ENCODE measurements around the gene LUC7L2. TPM values are rescaled to one million over a fixed set of nuclear protein-coding genes. Genes with fewer than 3 reads are reported as not detected.

Gene LUC7L2
- total and polyA plus RNA-seq, 2 experiments from 2014 or later: 39.7 to 47.3 TPM

GRCh38 chr7:139430443-139430842 lies 70.7 kb downstream of the LUC7L2 start:
- no peak overlapping the region for H3K9ac ChIP-seq
- H3K4me3 ChIP-seq: no peak overlapping the region
- WGBS, 2 experiments (ENCODE audit: low coverage in 1 of 2, low lambda C conversion rate in 2 of 2, missing lambda C conversion rate in 2 of 2): 96 to 97% methylated on average over 4 of the region's 4 CpGs
- no peaks in the 10 kb centered on the region for H3K9me3 ChIP-seq (ENCODE audit: low read depth)
- no peaks in the 10 kb centered on the region for H3K9me2 ChIP-seq (ENCODE audit: insufficient read depth)
- peaks cover 11% of the 10 kb centered on the region; the same call in 1 of the 2 replicates for H3F3A ChIP-seq (ENCODE audit: insufficient read depth)
- H3K4me2 ChIP-seq (ENCODE audit: unreplicated experiment): no peak overlapping the region
- H2AFZ ChIP-seq: no peak overlapping the region
- H3K36me3 ChIP-seq (ENCODE audit: low read depth): no peaks in the 10 kb centered on the region
- no peaks in the 10 kb centered on the region for H3K27me3 ChIP-seq (replicated peaks; ENCODE audit: insufficient read depth)
- DNase-seq: no peak
- TF ChIP-seq EZH2 (IDR thresholded peaks at IDR 0.05; ENCODE audit: insufficient read depth, poor library complexity, severe bottlenecking): no peak
- no peak for TF ChIP-seq EZH2phosphoT487 (IDR thresholded peaks at IDR 0.05; ENCODE audit: insufficient read depth, low read depth)
- no peaks in the 10 kb centered on the region for H4K20me1 ChIP-seq (ENCODE audit: insufficient read depth)
- H3K4me1 ChIP-seq (ENCODE audit: insufficient read depth): no peaks in the 10 kb centered on the region
- in situ Hi-C loops (cut with MboI): no loop called here
- H3K27ac ChIP-seq: no peak overlapping the region
- H3K79me2 ChIP-seq (ENCODE audit: insufficient read depth): no peaks in the 10 kb centered on the region; the same call in 1 of the 2 replicates

GRCh38 chr7:139431010-139431409 lies 71.3 kb downstream of the LUC7L2 start:
- H3K9ac ChIP-seq: no peak overlapping the region
- no peak overlapping the region for H3K27ac ChIP-seq
- H3F3A ChIP-seq (ENCODE audit: insufficient read depth): peaks cover 11% of the 10 kb centered on the region; the same call in 1 of the 2 replicates
- no peaks in the 10 kb centered on the region for H3K36me3 ChIP-seq (ENCODE audit: low read depth)
- no peak for DNase-seq
- H3K4me1 ChIP-seq (ENCODE audit: insufficient read depth): no peaks in the 10 kb centered on the region
- H3K4me3 ChIP-seq: no peak overlapping the region
- WGBS, 2 experiments (ENCODE audit: low coverage in 1 of 2, low lambda C conversion rate in 2 of 2, missing lambda C conversion rate in 2 of 2): 98% methylated on average over 2 of the region's 2 CpGs
- H3K79me2 ChIP-seq (ENCODE audit: insufficient read depth): no peaks in the 10 kb centered on the region; the same call in 1 of the 2 replicates
- H3K9me2 ChIP-seq (ENCODE audit: insufficient read depth): no peaks in the 10 kb centered on the region
- no peak overlapping the region for H3K4me2 ChIP-seq (ENCODE audit: unreplicated experiment)
- no peaks in the 10 kb centered on the region for H4K20me1 ChIP-seq (ENCODE audit: insufficient read depth)
- no peak overlapping the region for H2AFZ ChIP-seq
- in situ Hi-C loops (cut with MboI): no loop called here
- no peaks in the 10 kb centered on the region for H3K9me3 ChIP-seq (ENCODE audit: low read depth)
- TF ChIP-seq EZH2phosphoT487 (IDR thresholded peaks at IDR 0.05; ENCODE audit: insufficient read depth, low read depth) (no peak), EZH2 (IDR thresholded peaks at IDR 0.05; ENCODE audit: insufficient read depth, poor library complexity, severe bottlenecking) (no peak)
- no peaks in the 10 kb centered on the region for H3K27me3 ChIP-seq (replicated peaks; ENCODE audit: insufficient read depth)

- Histone ChIP-seq H3K4me2 (ENCODE audit: unreplicated experiment) (no peak overlapping the region), H3K36me3 (ENCODE audit: low read depth) (no peaks in the 10 kb centered on the region), H2AFZ (no peak overlapping the region), H3K27me3 (replicated peaks; ENCODE audit: insufficient read depth) (no peaks in the 10 kb centered on the region), H3K9me3 (ENCODE audit: low read depth) (no peaks in the 10 kb centered on the region), H3K4me3 (no peak overlapping the region), H3K4me1 (ENCODE audit: insufficient read depth) (no peaks in the 10 kb centered on the region), H3K27ac (no peak overlapping the region), H3F3A (ENCODE audit: insufficient read depth) (peaks cover 11% of the 10 kb centered on the region; the same call in 1 of the 2 replicates), H3K9me2 (ENCODE audit: insufficient read depth) (no peaks in the 10 kb centered on the region), H4K20me1 (ENCODE audit: insufficient read depth) (no peaks in the 10 kb centered on the region), H3K9ac (no peak overlapping the region), H3K79me2 (ENCODE audit: insufficient read depth) (no peaks in the 10 kb centered on the region; the same call in 1 of the 2 replicates)
- DNase-seq: no peak
- in situ Hi-C loops (cut with MboI): no loop called here
- WGBS, 2 experiments (ENCODE audit: low coverage in 1 of 2, low lambda C conversion rate in 2 of 2, missing lambda C conversion rate in 2 of 2): 98 to 100% methylated on average over 3 of the region's 3 CpGs
- TF ChIP-seq EZH2 (IDR thresholded peaks at IDR 0.05; ENCODE audit: insufficient read depth, poor library complexity, severe bottlenecking): no peak
- TF ChIP-seq EZH2phosphoT487 (IDR thresholded peaks at IDR 0.05; ENCODE audit: insufficient read depth, low read depth): no peak
Observed at GRCh38 chr7:139431459-139431858, 71.8 kb downstream of the LUC7L2 start.

GRCh38 chr7:139436806-139437205 lies 77.1 kb downstream of the LUC7L2 start:
- in situ Hi-C loops (cut with MboI): no loop called here

More at GRCh38 chr7:139436806-139437205, 77.1 kb downstream of the LUC7L2 start:
- DNase-seq: no peak
- Histone ChIP-seq H3K27me3 (replicated peaks; ENCODE audit: insufficient read depth) (no peaks in the 10 kb centered on the region), H3K9me3 (ENCODE audit: low read depth) (no peaks in the 10 kb centered on the region), H3K9ac (no peak overlapping the region), H3K4me2 (ENCODE audit: unreplicated experiment) (no peak overlapping the region), H3K27ac (no peak overlapping the region), H3K36me3 (ENCODE audit: low read depth) (no peaks in the 10 kb centered on the region), H3K9me2 (ENCODE audit: insufficient read depth) (no peaks in the 10 kb centered on the region), H3K79me2 (ENCODE audit: insufficient read depth) (no peaks in the 10 kb centered on the region), H3K4me3 (no peak overlapping the region), H3K4me1 (ENCODE audit: insufficient read depth) (no peaks in the 10 kb centered on the region), H4K20me1 (ENCODE audit: insufficient read depth) (no peaks in the 10 kb centered on the region), H2AFZ (no peak overlapping the region), H3F3A (ENCODE audit: insufficient read depth) (peaks cover 11% of the 10 kb centered on the region; the same call in 1 of the 2 replicates)
- WGBS, 2 experiments (ENCODE audit: low coverage in 1 of 2, low lambda C conversion rate in 2 of 2, missing lambda C conversion rate in 2 of 2): 92 to 93% methylated on average over 9 of the region's 9 CpGs
- TF ChIP-seq EZH2phosphoT487 (IDR thresholded peaks at IDR 0.05; ENCODE audit: insufficient read depth, low read depth): no peak
- no peak for TF ChIP-seq EZH2 (IDR thresholded peaks at IDR 0.05; ENCODE audit: insufficient read depth, poor library complexity, severe bottlenecking)
